GM19239 (cell line): ENCODE data around the gene CXCL1.

Experiments
- DNase-seq: peaks from one replicate; pipeline ENCODE4 v3.0.0; 2011; ENCODE audit warnings: low spot score; ENCODE audit not compliant: insufficient read length
- FAIRE-seq: peaks from 2 replicates; lab custom pipeline; 2011; peaks lifted over from hg19 to GRCh38; lab: Jason Lieb, UNC

CXCL1 gene

GRCh38 chr4:73869130-73870055, at the start of gene CXCL1:
CXCL1 (plus strand) TSS chr4:73869393; CDS start chr4:73869471, 78 bp downstream.
- FAIRE-seq = no peak
- no peak for DNase-seq

DNA sequence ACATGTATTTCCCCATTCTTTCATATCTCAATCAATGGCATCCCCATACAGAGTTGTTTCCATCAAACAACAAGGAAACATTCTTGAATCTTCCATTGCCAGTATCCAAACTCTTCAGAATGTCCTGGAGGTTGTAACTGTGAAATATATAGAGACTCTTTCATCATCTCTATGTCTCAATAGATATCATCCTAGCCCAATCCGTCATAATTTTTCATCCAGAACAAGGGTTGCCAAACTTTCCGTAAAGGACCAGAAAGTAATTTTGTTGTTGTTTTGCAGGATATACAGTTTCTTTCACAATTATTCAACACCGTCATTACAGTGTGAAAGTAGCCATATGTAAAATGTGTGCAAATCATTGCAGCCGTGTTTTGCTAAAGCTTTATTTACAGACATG, 47.9 kb upstream of the CXCL1 start:
- no peak for DNase-seq
- no peak for FAIRE-seq

DNA sequence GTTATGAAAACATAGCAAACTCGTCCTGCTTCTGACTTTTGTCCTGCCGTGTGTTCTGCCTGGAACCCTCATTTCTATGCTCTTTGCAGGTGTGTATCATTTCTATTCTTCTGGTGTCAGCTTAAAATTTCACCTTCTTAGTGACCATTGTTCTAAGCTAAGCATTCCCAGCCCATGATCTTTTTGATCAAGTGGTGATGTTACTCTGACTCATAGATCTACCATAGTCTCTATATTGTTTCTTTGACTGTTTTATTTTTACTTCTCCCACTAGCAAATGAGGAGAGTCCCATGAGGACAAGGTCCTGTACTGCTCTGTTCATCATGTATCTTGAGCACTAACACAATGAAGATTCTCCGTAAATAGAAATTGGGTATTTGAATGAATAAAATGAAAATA, 46.8 kb upstream of the CXCL1 start:
- DNase-seq (no peak), FAIRE-seq (no peak)

GRCh38 chr4:73822812-73823504, 46.2 kb upstream of the CXCL1 start:
- DNase-seq (no peak), FAIRE-seq (no peak)

- no peak for FAIRE-seq
- no peak for DNase-seq
Observed at GRCh38 chr4:73823760-73824159, 45.4 kb upstream of the CXCL1 start.

- FAIRE-seq = no peak
Observed at GRCh38 chr4:73828956-73829355, 40.2 kb upstream of the CXCL1 start.

DNA sequence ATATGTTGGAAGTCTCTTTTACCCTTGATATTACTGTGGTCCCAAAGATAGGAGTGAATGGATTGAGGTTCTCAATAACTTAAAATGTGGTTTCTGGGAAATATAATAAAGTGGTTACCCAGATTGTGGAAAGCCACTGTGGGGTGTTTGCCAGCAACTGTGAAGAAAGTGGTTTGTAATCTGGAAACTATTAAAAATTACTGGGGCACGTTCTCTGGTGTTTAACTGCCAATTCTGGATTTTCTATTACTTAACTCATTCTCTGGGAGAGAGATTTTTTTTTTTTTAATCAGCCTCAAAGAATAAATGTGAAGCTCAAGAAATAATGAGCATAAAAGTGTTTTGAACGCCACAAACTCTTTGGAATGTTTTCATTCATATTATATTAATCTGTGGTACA, 37.6 kb upstream of the CXCL1 start:
- no peak for DNase-seq
- no peak for FAIRE-seq

More at GRCh38 chr4:73828956-73829355, 40.2 kb upstream of the CXCL1 start:
- DNase-seq = no peak

DNA sequence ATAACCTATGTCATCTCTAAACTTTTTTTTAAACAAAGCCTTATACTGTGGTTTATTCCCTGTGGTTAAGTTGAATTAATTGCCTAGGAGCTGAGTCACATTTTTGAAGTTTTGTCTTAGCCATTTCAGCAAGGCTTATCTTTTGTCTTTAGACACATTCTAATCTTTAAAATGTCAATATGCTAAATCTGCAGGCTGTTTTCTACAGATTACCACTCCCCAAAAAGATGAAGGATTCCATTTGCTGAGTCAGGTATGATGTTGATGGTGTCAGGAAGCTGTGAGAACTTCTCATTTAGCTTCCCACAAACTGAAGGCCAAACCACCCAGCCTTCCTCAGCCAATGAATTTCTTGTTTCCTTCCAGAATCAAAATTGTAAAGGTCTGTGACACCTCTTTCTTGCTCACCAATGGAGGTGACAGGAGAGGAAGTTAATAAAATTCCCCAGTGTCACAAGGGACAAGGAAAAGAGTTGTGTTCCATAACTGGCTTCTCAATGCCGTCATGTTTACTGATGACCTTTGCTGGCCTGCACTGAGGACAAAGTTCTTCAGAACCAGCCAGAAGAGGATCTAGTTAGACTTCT, 36.4 kb upstream of the CXCL1 start:
- FAIRE-seq (no peak), DNase-seq (no peak)

DNA sequence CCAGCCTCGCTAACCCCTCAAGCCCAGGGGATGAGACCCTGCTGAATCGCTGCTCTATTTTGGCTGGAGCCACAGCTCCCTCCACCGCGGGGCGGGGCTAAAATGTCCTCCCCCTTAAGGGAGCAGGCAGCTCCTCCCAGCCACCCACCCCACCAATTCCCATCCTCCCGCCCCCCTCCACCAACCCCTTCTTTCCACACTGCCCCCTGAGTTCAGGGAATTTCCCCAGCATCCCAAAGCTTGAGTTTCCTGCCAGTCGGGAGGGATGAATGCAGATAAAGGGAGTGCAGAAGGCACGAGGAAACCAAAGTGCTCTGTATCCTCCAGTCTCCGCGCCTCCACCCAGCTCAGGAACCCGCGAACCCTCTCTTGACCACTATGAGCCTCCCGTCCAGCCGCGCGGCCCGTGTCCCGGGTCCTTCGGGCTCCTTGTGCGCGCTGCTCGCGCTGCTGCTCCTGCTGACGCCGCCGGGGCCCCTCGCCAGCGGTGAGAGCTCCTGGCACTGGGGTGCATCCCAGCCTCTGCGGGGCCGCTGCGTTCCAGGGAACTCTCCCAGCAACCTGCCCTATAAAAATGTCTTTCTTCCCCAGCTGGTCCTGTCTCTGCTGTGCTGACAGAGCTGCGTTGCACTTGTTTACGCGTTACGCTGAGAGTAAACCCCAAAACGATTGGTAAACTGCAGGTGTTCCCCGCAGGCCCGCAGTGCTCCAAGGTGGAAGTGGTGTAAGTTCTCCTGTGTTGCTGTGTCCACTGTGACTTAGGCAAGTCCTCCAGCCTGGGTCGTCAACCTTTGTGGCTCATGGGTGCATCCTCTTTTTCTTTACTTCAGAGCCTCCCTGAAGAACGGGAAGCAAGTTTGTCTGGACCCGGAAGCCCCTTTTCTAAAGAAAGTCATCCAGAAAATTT, 32.6 kb upstream of the CXCL1 start, which contains the start of gene CXCL6:
TSS of gene CXCL6 (plus strand) at position 306 of the 907 bp plus-strand sequence. CDS start at position 379, 73 bp downstream.
- DNase-seq (no peak), FAIRE-seq (no peak)

DNA sequence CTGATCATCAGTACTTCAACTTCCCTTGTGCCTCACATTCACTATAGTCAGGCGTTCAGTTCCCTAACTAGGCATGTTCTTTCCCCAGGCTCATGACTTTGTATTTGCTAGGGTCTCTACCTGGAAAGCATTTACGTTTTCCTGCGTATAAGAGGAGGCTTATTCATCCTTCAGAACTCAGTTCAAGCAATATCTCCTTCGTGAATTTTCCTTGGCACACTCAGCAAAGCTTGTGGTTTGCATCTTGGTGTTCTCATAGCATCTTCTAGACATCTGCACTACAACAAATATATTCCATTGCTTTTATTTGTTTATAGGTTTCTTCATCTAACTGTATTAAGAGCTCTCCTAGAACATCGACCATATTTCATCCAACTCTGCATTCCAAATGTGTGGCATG, 30.1 kb upstream of the CXCL1 start:
- no peak for FAIRE-seq

GRCh38 chr4:73839715-73840114, 29.5 kb upstream of the CXCL1 start:
- FAIRE-seq = no peak
- DNase-seq = no peak

More for the DNA sequence above, 30.1 kb upstream of the CXCL1 start:
- no peak for DNase-seq

GRCh38 chr4:73841243-73841925, 27.8 kb upstream of the CXCL1 start:
- no peak for DNase-seq
- FAIRE-seq = no peak

GRCh38 chr4:73842696-73843095, 26.5 kb upstream of the CXCL1 start:
- FAIRE-seq (no peak), DNase-seq (no peak)

- no peak for DNase-seq
- FAIRE-seq = no peak
Observed at GRCh38 chr4:73843369-73843768, 25.8 kb upstream of the CXCL1 start.

GRCh38 chr4:73844345-73844744, 24.8 kb upstream of the CXCL1 start:
- FAIRE-seq (no peak), DNase-seq (no peak)

DNA sequence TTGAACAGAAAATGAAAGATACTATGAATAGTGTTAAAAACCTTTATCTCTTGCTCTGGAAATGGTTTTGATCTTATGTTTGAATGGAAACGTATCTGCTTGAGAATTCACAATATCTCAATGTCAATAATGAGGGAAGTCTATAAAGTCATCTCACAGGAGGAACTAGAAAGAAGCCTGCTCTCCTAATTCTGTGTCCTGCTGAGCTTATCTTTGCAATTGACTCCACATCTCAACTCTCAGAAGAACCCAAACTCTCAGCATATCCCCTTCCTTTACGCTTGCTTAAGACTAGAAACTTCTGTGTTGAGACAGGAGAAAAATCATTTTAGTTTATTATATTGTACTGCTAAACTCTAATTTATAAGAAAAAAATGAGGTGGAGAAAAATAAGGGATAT, 24.4 kb upstream of the CXCL1 start:
- FAIRE-seq (no peak), DNase-seq (no peak)

- no peak for DNase-seq
Observed at GRCh38 chr4:73847526-73848182, 21.5 kb upstream of the CXCL1 start.

DNA sequence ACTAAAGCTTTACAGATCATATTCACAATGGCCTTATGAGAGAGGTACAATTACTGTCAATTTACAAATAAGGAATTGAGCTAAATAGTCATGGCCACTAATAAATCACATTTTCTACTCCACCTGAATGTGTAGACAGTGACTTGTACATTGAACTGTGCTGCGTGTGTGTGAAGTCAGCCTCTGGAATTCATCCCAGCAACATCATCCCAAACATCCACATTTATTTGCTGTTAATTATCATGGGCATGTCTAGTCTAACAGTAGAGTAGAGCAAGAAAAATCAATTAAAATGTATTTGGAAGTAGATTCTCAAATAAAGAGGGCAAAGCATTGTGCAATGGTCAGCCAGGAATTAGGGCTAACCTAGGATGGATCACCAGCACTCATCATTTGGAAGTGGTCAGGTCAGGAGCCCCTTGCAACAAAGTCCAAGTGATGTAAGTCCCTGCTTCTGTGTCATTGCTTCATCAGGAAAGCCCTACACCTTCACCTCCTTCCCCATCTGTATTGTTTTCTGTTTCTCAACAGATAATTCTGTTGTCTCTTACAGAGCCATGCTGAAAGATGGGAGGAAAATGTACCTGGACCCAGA, 20.9 kb upstream of the CXCL1 start:
- no peak for FAIRE-seq

More at GRCh38 chr4:73847526-73848182, 21.5 kb upstream of the CXCL1 start:
- FAIRE-seq = no peak

More for the DNA sequence above, 20.9 kb upstream of the CXCL1 start:
- no peak for DNase-seq
